HepG2 (cell line): ENCODE data around the gene DNAJC5. TPM values are rescaled to one million over a fixed set of nuclear protein-coding genes. Genes with fewer than 3 reads are reported as not detected.

Experiments used
- DPF2 ChIP-seq: sonication (generic); formaldehyde crosslinking; IDR thresholded peaks from 2 replicates; pipeline ENCODE4 v1.4.0; 2020; ENCODE audit warnings: mild to moderate bottlenecking, low read depth, missing genetic modification reagents, borderline replicate concordance
- EEA1 ChIP-seq: sonication (generic); formaldehyde crosslinking; IDR thresholded peaks from 2 replicates; pipeline ENCODE4 v1.5.1; 2020; ENCODE audit warnings: mild to moderate bottlenecking, missing genetic modification reagents, borderline replicate concordance
- HDAC2 ChIP-seq: sonication (generic); formaldehyde crosslinking; IDR thresholded peaks from 2 replicates; pipeline ENCODE4 v1.4.0; 2020; ENCODE audit warnings: missing genetic modification reagents
- KDM6A ChIP-seq: IDR thresholded peaks from 2 replicates; pipeline ENCODE4 v1.6.1; 2016; ENCODE audit warnings: low read depth
- KIAA2018 ChIP-seq: sonication (generic); formaldehyde crosslinking; IDR thresholded peaks from 2 replicates; pipeline ENCODE4 v1.5.0; 2020; ENCODE audit warnings: mild to moderate bottlenecking, missing genetic modification reagents, borderline replicate concordance
- MTA3 ChIP-seq: sonication (generic); formaldehyde crosslinking; IDR thresholded peaks from 2 replicates; pipeline ENCODE4 v1.4.0; 2020; ENCODE audit warnings: missing genetic modification reagents
- PCBP2 ChIP-seq: fragments of 200-400 bp; formaldehyde crosslinking; optimal IDR thresholded peaks from 2 replicates; pipeline ENCODE3; 2018; ENCODE audit warnings: low read length, low read depth; ENCODE audit not compliant: poor library complexity, severe bottlenecking
- SATB2 ChIP-seq: sonication (generic); formaldehyde crosslinking; IDR thresholded peaks from 2 replicates; pipeline ENCODE4 v1.5.0; 2020; ENCODE audit warnings: missing genetic modification reagents
- TBX2 ChIP-seq: sonication (generic); formaldehyde crosslinking; IDR thresholded peaks from 2 replicates; pipeline ENCODE4 v1.5.0; 2020; ENCODE audit warnings: missing genetic modification reagents, mild to moderate bottlenecking, borderline replicate concordance
- TCF7 ChIP-seq: sonication (generic); IDR thresholded peaks from 2 replicates; pipeline ENCODE4 v1.6.1; 2016; ENCODE audit warnings: antibody characterized with exemption, low read depth
- ZNF30 ChIP-seq: sonication (generic); formaldehyde crosslinking; IDR thresholded peaks from 2 replicates; pipeline ENCODE4 v1.5.0; 2020; ENCODE audit warnings: mild to moderate bottlenecking, missing genetic modification reagents
- ZNF407 ChIP-seq: sonication (generic); formaldehyde crosslinking; IDR thresholded peaks from one replicate; pipeline ENCODE4 v1.5.1; 2020; ENCODE audit warnings: mild to moderate bottlenecking, missing genetic modification reagents; ENCODE audit errors: not compliant biosample characterization
- ZNF567 ChIP-seq: sonication (generic); formaldehyde crosslinking; IDR thresholded peaks from 2 replicates; pipeline ENCODE4 v1.8.1; 2023; ENCODE audit warnings: mild to moderate bottlenecking, missing genetic modification reagents, borderline replicate concordance
- ZNF598 ChIP-seq: sonication (generic); formaldehyde crosslinking; IDR thresholded peaks from 2 replicates; pipeline ENCODE4 v1.5.1; 2020; ENCODE audit warnings: mild to moderate bottlenecking, missing genetic modification reagents, borderline replicate concordance
- ZSCAN21 ChIP-seq: sonication (generic); formaldehyde crosslinking; IDR thresholded peaks from 2 replicates; pipeline ENCODE4 v1.8.0; 2022; ENCODE audit warnings: mild to moderate bottlenecking, missing genetic modification reagents, moderate library complexity, borderline replicate concordance
- polyA plus RNA-seq, 8 experiments: library from polyadenylated mRNA; depleted of rRNA in 3 of 8; stranded (reverse) in 7 of 8; unstranded in 1 of 8; fragments of >200 nt; fragmentation: Illumina TruSeq in 4 of 8; extraction: Trizol in 4 of 8; gene quantifications; 2 replicates each; pipeline versions ENCODE4 v1.2.1 to v1.2.3, GENCODE V29; 2011 to 2016; ENCODE audit warnings: low read depth in 4 of 8, missing spikeins in 1 of 8, mixed read lengths in 1 of 8; ENCODE audit not compliant: insufficient read depth in 1 of 8
- total RNA-seq, 5 experiments: library from RNA; depleted of rRNA; stranded (reverse); fragments of >200 nt; fragmentation: Illumina TruSeq; extraction: Trizol; gene quantifications; 2 replicates each; pipeline ENCODE4 v1.2.3, GENCODE V29; 2016; ENCODE audit warnings: low read depth in 1 of 5

The DNAJC5 gene
- total and polyA plus RNA-seq, 2 of the 13 experiments (the other 11 are each of a cell fraction or from before 2014, with no cell fraction given): 42.8 to 64.5 TPM

- TF ChIP-seq TCF7: no peak
- TF ChIP-seq KDM6A (CRISPR knock-in tag): no peak
- no peak for TF ChIP-seq ZNF567
- peak; percentile 46 for TF ChIP-seq DPF2 (CRISPR knock-in tag)
- 0 out of 2 replicates have a peak, but pooled peaks have one; percentile 16 for TF ChIP-seq ZSCAN21 (CRISPR knock-in tag)
- no peak for TF ChIP-seq MTA3 (CRISPR knock-in tag)
- TF ChIP-seq ZNF30 (CRISPR knock-in tag): no peak
- no peak for TF ChIP-seq TBX2 (CRISPR knock-in tag)
- TF ChIP-seq PCBP2: no peak
- no peak for TF ChIP-seq EEA1 (CRISPR knock-in tag)
- TF ChIP-seq ZNF598: no peak
- TF ChIP-seq HDAC2 (CRISPR knock-in tag): no peak
- no peak for TF ChIP-seq SATB2 (CRISPR knock-in tag)
- no peak for TF ChIP-seq ZNF407 (CRISPR knock-in tag)
- TF ChIP-seq KIAA2018: no peak
Measured at GRCh38 chr20:63846888-63847236, 48.1 kb upstream of the DNAJC5 start (continued).
